HepG2 (cell line): ENCODE measurements around the gene IL17C. TPM values are rescaled to one million over a fixed set of nuclear protein-coding genes. Genes with fewer than 3 reads are reported as not detected.

Experiments
- AGO1 ChIP-seq: fragments of 200-400 bp; formaldehyde crosslinking; IDR thresholded peaks from 2 replicates; pipeline ENCODE4 v1.6.1; 2017; ENCODE audit warnings: mild to moderate bottlenecking, low read depth, low read length, moderate library complexity; ENCODE audit not compliant: poor library complexity, severe bottlenecking
- ARID4A ChIP-seq: sonication (generic); formaldehyde crosslinking; IDR thresholded peaks from 2 replicates; pipeline ENCODE4 v1.5.0; 2020; ENCODE audit warnings: mild to moderate bottlenecking, missing genetic modification reagents, borderline replicate concordance
- GABPA ChIP-seq, 2 experiments: IDR thresholded peaks; 2 replicates each; pipeline ENCODE4 v1.6.1; 2011 to 2016; ENCODE audit warnings: low read depth in 2 of 2, low read length in 1 of 2, missing biosample characterization in 1 of 2, missing genetic modification characterization in 1 of 2
- LBX2 ChIP-seq: sonication (generic); formaldehyde crosslinking; IDR thresholded peaks from 2 replicates; pipeline ENCODE4 v1.5.0; 2020; ENCODE audit warnings: missing genetic modification reagents, mild to moderate bottlenecking, borderline replicate concordance
- NFKB2 ChIP-seq: sonication (generic); formaldehyde crosslinking; IDR thresholded peaks from 2 replicates; pipeline ENCODE4 v1.4.0; 2020; ENCODE audit warnings: missing genetic modification reagents, borderline replicate concordance
- NR2F6 ChIP-seq, 2 experiments: IDR thresholded peaks; 2 replicates each; pipeline ENCODE4 v1.6.1; 2016; ENCODE audit warnings: antibody characterized with exemption in 1 of 2, mild to moderate bottlenecking in 1 of 2
- UBTF ChIP-seq: sonication (generic); formaldehyde crosslinking; IDR thresholded peaks from 2 replicates; pipeline ENCODE4 v1.4.0; 2020; ENCODE audit warnings: mild to moderate bottlenecking, missing genetic modification reagents
- YEATS4 ChIP-seq: sonication (generic); formaldehyde crosslinking; IDR thresholded peaks from 2 replicates; pipeline ENCODE4 v1.4.0; 2020; ENCODE audit warnings: missing genetic modification reagents, borderline replicate concordance
- ZFAT ChIP-seq: sonication (generic); formaldehyde crosslinking; conservative IDR thresholded peaks from 2 replicates; pipeline ENCODE4 v1.8.1; 2023; ENCODE audit warnings: missing genetic modification reagents, inconsistent platforms
- ZFP36 ChIP-seq: fragments of 150-350 bp; IDR thresholded peaks from 2 replicates; pipeline ENCODE4 v1.6.1; 2018; ENCODE audit warnings: borderline replicate concordance, low read length, low read depth; ENCODE audit not compliant: partially characterized antibody
- ZNF329 ChIP-seq: sonication (generic); formaldehyde crosslinking; IDR thresholded peaks from 2 replicates; pipeline ENCODE4 v1.9.0; 2021; ENCODE audit warnings: low read depth, mild to moderate bottlenecking, missing genetic modification reagents
- ZNF674 ChIP-seq: sonication (generic); formaldehyde crosslinking; IDR thresholded peaks from 2 replicates; pipeline ENCODE4 v1.5.0; 2020; ENCODE audit warnings: low read depth, mild to moderate bottlenecking, missing genetic modification reagents
- ZNF83 ChIP-seq: sonication (generic); formaldehyde crosslinking; IDR thresholded peaks from 2 replicates; pipeline ENCODE4 v1.4.0; 2020; ENCODE audit warnings: missing genetic modification reagents, mild to moderate bottlenecking, borderline replicate concordance
- ZSCAN21 ChIP-seq: sonication (generic); formaldehyde crosslinking; IDR thresholded peaks from 2 replicates; pipeline ENCODE4 v1.8.0; 2022; ENCODE audit warnings: mild to moderate bottlenecking, missing genetic modification reagents, moderate library complexity, borderline replicate concordance
- polyA plus RNA-seq, 8 experiments: library from polyadenylated mRNA; depleted of rRNA in 3 of 8; stranded (reverse) in 7 of 8; unstranded in 1 of 8; fragments of >200 nt; fragmentation: Illumina TruSeq in 4 of 8; extraction: Trizol in 4 of 8; gene quantifications; 2 replicates each; pipeline versions ENCODE4 v1.2.1 to v1.2.3, GENCODE V29; 2011 to 2016; ENCODE audit warnings: low read depth in 4 of 8, missing spikeins in 1 of 8, mixed read lengths in 1 of 8; ENCODE audit not compliant: insufficient read depth in 1 of 8
- total RNA-seq, 5 experiments: library from RNA; depleted of rRNA; stranded (reverse); fragments of >200 nt; fragmentation: Illumina TruSeq; extraction: Trizol; gene quantifications; 2 replicates each; pipeline ENCODE4 v1.2.3, GENCODE V29; 2016; ENCODE audit warnings: low read depth in 1 of 5
- TF ChIP-seq, protein P1 (sequence below): sonication (generic); formaldehyde crosslinking; conservative IDR thresholded peaks from 2 replicates; pipeline ENCODE4 v1.4.0; 2020; ENCODE audit warnings: mild to moderate bottlenecking, missing genetic modification reagents, moderate library complexity

IL17C gene
- total and polyA plus RNA-seq, 2 of the 13 experiments (the other 11 are each of a cell fraction or from before 2014, with no cell fraction given), result not detected

- 0 out of 2 replicates have a peak, but pooled peaks have one; percentile 0 for TF ChIP-seq UBTF (CRISPR knock-in tag)
- peak; percentile 95 for TF ChIP-seq AGO1
- TF ChIP-seq ZNF83, result no peak
- TF ChIP-seq NR2F6 (IDR thresholded peaks at IDR 0.05), result no peak
- TF ChIP-seq NR2F6 (CRISPR knock-in tag; IDR thresholded peaks at IDR 0.05), result no peak
- TF ChIP-seq LBX2 (CRISPR knock-in tag), result no peak
- no peak for TF ChIP-seq ZFAT (CRISPR knock-in tag)
- no peak for TF ChIP-seq ZNF674
- TF ChIP-seq GABPA (IDR thresholded peaks at IDR 0.05; ENCODE audit: low read depth, low read length), result no peak
- TF ChIP-seq GABPA (CRISPR knock-in tag; IDR thresholded peaks at IDR 0.05; ENCODE audit: low read depth), result no peak
- TF ChIP-seq ZNF329 (CRISPR knock-in tag), result no peak
- 0 out of 2 replicates have a peak, but pooled peaks have one; percentile 24 for TF ChIP-seq ARID4A (CRISPR knock-in tag)
- no peak for TF ChIP-seq ZFP36
- no peak for TF ChIP-seq YEATS4 (CRISPR knock-in tag)
- no peak for TF ChIP-seq NFKB2 (CRISPR knock-in tag)
- TF ChIP-seq ZSCAN21 (CRISPR knock-in tag), result peak; percentile 17; the same call in 1 of the 2 replicates
- TF ChIP-seq, protein P1, sequence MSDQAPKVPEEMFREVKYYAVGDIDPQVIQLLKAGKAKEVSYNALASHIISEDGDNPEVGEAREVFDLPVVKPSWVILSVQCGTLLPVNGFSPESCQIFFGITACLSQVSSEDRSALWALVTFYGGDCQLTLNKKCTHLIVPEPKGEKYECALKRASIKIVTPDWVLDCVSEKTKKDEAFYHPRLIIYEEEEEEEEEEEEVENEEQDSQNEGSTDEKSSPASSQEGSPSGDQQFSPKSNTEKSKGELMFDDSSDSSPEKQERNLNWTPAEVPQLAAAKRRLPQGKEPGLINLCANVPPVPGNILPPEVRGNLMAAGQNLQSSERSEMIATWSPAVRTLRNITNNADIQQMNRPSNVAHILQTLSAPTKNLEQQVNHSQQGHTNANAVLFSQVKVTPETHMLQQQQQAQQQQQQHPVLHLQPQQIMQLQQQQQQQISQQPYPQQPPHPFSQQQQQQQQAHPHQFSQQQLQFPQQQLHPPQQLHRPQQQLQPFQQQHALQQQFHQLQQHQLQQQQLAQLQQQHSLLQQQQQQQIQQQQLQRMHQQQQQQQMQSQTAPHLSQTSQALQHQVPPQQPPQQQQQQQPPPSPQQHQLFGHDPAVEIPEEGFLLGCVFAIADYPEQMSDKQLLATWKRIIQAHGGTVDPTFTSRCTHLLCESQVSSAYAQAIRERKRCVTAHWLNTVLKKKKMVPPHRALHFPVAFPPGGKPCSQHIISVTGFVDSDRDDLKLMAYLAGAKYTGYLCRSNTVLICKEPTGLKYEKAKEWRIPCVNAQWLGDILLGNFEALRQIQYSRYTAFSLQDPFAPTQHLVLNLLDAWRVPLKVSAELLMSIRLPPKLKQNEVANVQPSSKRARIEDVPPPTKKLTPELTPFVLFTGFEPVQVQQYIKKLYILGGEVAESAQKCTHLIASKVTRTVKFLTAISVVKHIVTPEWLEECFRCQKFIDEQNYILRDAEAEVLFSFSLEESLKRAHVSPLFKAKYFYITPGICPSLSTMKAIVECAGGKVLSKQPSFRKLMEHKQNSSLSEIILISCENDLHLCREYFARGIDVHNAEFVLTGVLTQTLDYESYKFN (CRISPR knock-in tag), result no peak
These were observed 40.0 kb downstream of the IL17C start (continued) for GRCh38 chr16:88678224-88678979.
